A673 (cell line): ENCODE results near the gene CASP9. TPM values are rescaled to one million over a fixed set of nuclear protein-coding genes. Genes with fewer than 3 reads are reported as not detected.

Source experiments
- BruUV-seq: library from RNA; stranded (reverse); fragments of 400-500 nt; replicated peaks from 2 replicates; lab custom pipeline; 2021; lab: Mats Ljungman, UMichigan
- CTCF ChIA-PET: fragments of 300-600 bp; sonication (Branson Sonifier 250); formaldehyde crosslinking; loops from one replicate; lab custom pipeline; 2022; ENCODE audit warnings: antibody characterized with exemption; lab: Charles Lee
- POLR2A ChIA-PET: fragments of 300-600 bp; sonication (Branson Sonifier 250); formaldehyde crosslinking; loops from one replicate; lab custom pipeline; 2022; ENCODE audit warnings: antibody characterized with exemption; ENCODE audit not compliant: low non-redundant PET; lab: Charles Lee
- DNase-seq: peaks from one replicate; pipeline ENCODE4 v3.0.0-alpha.2; 2015; ENCODE audit warnings: low spot score
- H3K27ac ChIP-seq: fragments of 200-600 bp; sonication (generic); 2 replicates; pipeline ENCODE4 v1.5.1; 2016; ENCODE audit warnings: mixed run types, low read depth, mild to moderate bottlenecking, mixed read lengths, antibody characterized with exemption, low read length; ENCODE audit not compliant: poor library complexity, severe bottlenecking
- H3K27me3 ChIP-seq: fragments of 200-600 bp; sonication (generic); replicated peaks from 2 replicates; pipeline ENCODE4 v1.6.1; 2017; ENCODE audit warnings: mixed run types, low read depth, mild to moderate bottlenecking, mixed read lengths, antibody characterized with exemption, low read length; ENCODE audit not compliant: insufficient read depth, poor library complexity
- H3K36me3 ChIP-seq: fragments of 200-600 bp; sonication (generic); 2 replicates; pipeline ENCODE4 v1.6.1; 2016; ENCODE audit warnings: mixed run types, mild to moderate bottlenecking, mixed read lengths, antibody characterized with exemption, low read length; ENCODE audit not compliant: insufficient read depth, poor library complexity, severe bottlenecking
- H3K4me1 ChIP-seq: fragments of 200-600 bp; sonication (generic); 2 replicates; pipeline ENCODE4 v1.6.1; 2017; ENCODE audit warnings: mixed run types, mild to moderate bottlenecking, mixed read lengths, antibody characterized with exemption, low read length; ENCODE audit not compliant: insufficient read depth, poor library complexity, severe bottlenecking
- H3K4me3 ChIP-seq: fragments of 200-600 bp; sonication (generic); 2 replicates; pipeline ENCODE4 v1.5.1; 2016; ENCODE audit warnings: low read depth, mixed run types, mild to moderate bottlenecking, mixed read lengths, low read length; ENCODE audit not compliant: poor library complexity, severe bottlenecking
- H3K9me3 ChIP-seq: fragments of 200-600 bp; sonication (generic); 2 replicates; pipeline ENCODE4 v1.6.1; 2016; ENCODE audit warnings: mixed run types, low read depth, mild to moderate bottlenecking, mixed read lengths, antibody characterized with exemption, low read length; ENCODE audit not compliant: poor library complexity, severe bottlenecking
- EZH2 ChIP-seq: fragments of 200-600 bp; sonication (generic); IDR thresholded peaks from 2 replicates; pipeline ENCODE4 v1.6.1; 2017; ENCODE audit warnings: borderline replicate concordance, low read depth, mild to moderate bottlenecking, mixed read lengths, antibody characterized with exemption, low read length; ENCODE audit not compliant: poor library complexity, severe bottlenecking
- intact Hi-C: fragments of 100-400 bp; cut with micrococcal nuclease; formaldehyde crosslinking; loops from one replicate; pipeline ENCODE4 v1.10.0; 2022; ENCODE audit not compliant: unreplicated experiment
- total RNA-seq: library from RNA; stranded (reverse); gene quantifications from 2 replicates; pipeline ENCODE4 v1.2.3, GENCODE V29; 2021
- TF ChIP-seq, protein P1 (sequence below): fragments of 300-800, 200-600 bp; sonication (generic); conservative IDR thresholded peaks from 2 replicates; pipeline ENCODE4 v1.5.1; 2017; ENCODE audit warnings: low read depth, mild to moderate bottlenecking, antibody characterized with exemption, low read length, moderate library complexity, mixed read lengths

CASP9 gene
- total RNA-seq, 1 experiment from 2014 or later, result 7.0 TPM

DNA sequence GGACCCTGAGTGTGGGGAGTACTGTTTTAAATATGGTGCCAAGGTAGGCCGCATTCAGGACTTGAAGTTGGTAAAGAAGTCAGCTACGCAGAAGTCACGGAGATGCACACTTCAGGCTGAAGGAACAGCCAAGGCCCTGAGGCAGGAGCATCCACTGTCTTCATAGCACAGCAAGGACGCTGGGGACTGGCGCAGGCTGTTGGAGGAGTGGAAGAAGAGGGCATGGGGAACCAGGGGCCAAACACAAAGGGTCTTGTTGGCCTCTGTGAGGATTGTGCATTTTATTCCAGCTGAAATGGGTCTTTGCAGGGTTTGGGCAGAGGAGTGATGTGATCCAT lies 19.2 kb upstream of the CASP9 start:
- Histone ChIP-seq H3K27me3 (no peaks in the 10 kb centered on the region), H3K4me1 (no peaks in the 10 kb centered on the region), H3K9me3 (no peaks in the 10 kb centered on the region), H3K36me3 (peaks cover 38% of the 10 kb centered on the region), H3K4me3 (no peak overlapping the region), H3K27ac (no peak overlapping the region)
- CTCF ChIA-PET, result no interaction called here
- POLR2A ChIA-PET, result no interaction called here
- BruUV-seq, result no TSS peak
- no peak for DNase-seq
- TF ChIP-seq EZH2, result no peak
- TF ChIP-seq, protein P1, sequence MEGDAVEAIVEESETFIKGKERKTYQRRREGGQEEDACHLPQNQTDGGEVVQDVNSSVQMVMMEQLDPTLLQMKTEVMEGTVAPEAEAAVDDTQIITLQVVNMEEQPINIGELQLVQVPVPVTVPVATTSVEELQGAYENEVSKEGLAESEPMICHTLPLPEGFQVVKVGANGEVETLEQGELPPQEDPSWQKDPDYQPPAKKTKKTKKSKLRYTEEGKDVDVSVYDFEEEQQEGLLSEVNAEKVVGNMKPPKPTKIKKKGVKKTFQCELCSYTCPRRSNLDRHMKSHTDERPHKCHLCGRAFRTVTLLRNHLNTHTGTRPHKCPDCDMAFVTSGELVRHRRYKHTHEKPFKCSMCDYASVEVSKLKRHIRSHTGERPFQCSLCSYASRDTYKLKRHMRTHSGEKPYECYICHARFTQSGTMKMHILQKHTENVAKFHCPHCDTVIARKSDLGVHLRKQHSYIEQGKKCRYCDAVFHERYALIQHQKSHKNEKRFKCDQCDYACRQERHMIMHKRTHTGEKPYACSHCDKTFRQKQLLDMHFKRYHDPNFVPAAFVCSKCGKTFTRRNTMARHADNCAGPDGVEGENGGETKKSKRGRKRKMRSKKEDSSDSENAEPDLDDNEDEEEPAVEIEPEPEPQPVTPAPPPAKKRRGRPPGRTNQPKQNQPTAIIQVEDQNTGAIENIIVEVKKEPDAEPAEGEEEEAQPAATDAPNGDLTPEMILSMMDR, result no peak
- intact Hi-C loops, result no loop called here

- H3K36me3 ChIP-seq, result peaks cover 35% of the 10 kb centered on the region
- DNase-seq, result no peak
- no peak overlapping the region for H3K4me3 ChIP-seq
- CTCF ChIA-PET, result interaction anchor here (0.6 kb wide), 1 partner anchor 271 kb away, joined by 3 read pairs; no protein-coding TSS in a partner anchor
- TF ChIP-seq, protein P1, result no peak
- TF ChIP-seq EZH2, result no peak
- POLR2A ChIA-PET, result no interaction called here
- no peak overlapping the region for H3K27ac ChIP-seq
- intact Hi-C loops, result no loop called here
- no TSS peak for BruUV-seq
- H3K4me1 ChIP-seq, result no peaks in the 10 kb centered on the region
- no peaks in the 10 kb centered on the region for H3K9me3 ChIP-seq
- no peaks in the 10 kb centered on the region for H3K27me3 ChIP-seq
Observed at GRCh38 chr1:15542388-15543250, 18.6 kb upstream of the CASP9 start.

DNA sequence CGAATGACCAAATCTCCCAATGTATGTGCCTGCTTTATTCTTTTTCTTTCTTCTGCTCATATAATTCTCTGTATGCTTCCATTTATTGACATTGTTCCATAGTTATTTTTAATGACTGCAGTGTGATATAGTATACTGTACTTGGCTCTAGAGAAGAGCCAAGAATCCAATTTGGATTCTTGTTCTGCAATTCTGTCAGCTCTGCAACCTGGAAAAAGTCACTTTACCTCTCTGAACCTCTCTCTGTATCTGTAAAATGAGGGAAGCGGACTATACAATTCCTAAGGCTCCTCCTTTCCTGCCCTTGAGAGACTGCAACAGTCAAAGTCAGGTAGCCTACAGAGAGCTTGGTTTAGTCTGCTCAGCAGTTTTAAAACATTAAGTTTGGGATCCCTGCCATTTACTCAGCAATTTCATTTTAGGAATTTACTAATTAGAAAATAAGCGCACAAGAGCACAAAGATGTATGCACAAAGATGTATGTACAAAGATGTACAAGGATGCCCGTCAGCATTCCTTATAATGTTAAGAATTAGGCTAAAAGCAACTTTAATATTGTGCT lies 17.3 kb upstream of the CASP9 start:
- H3K4me3 ChIP-seq, result no peak overlapping the region
- BruUV-seq, result no TSS peak
- no peak overlapping the region for H3K27ac ChIP-seq
- peaks cover 35% of the 10 kb centered on the region for H3K36me3 ChIP-seq
- H3K27me3 ChIP-seq, result no peaks in the 10 kb centered on the region
- ChIA-PET CTCF (no interaction called here), POLR2A (no interaction called here)
- TF ChIP-seq, protein P1, result no peak
- no peak for TF ChIP-seq EZH2
- H3K9me3 ChIP-seq, result no peaks in the 10 kb centered on the region
- H3K4me1 ChIP-seq, result no peaks in the 10 kb centered on the region
- no peak for DNase-seq
- intact Hi-C loops, result no loop called here
